H9 (cell line): ENCODE results near the gene ROCK2. TPM values are rescaled to one million over a fixed set of nuclear protein-coding genes. Genes with fewer than 3 reads are reported as not detected.
A peak's percentile ranks its signal among the peaks of the same experiment; 100 is the strongest.

Experiments
- DNase-seq: peaks from one replicate; pipeline ENCODE4 v3.0.0-alpha.2; 2017
- H2AFZ ChIP-seq: one replicate; pipeline ENCODE4 v1.6.1; 2013; ENCODE audit warnings: mild to moderate bottlenecking, low read length, control low read depth, moderate library complexity
- H2AK5ac ChIP-seq: 2 replicates; pipeline ENCODE4 v1.6.1; 2013; ENCODE audit warnings: low read length, control low read depth, mixed read lengths; ENCODE audit not compliant: insufficient read length
- H2BK120ac ChIP-seq: one replicate; pipeline ENCODE4 v1.6.1; 2013; ENCODE audit warnings: low read depth, mild to moderate bottlenecking, low read length, control low read depth, inconsistent platforms; ENCODE audit not compliant: poor library complexity, severe bottlenecking
- H2BK12ac ChIP-seq: 2 replicates; pipeline ENCODE4 v1.6.1; 2013; ENCODE audit warnings: low read length, control low read depth, mixed read lengths, low read depth; ENCODE audit not compliant: insufficient read length
- H2BK15ac ChIP-seq: 2 replicates; pipeline ENCODE4 v1.6.1; 2013; ENCODE audit warnings: low read depth, low read length, control low read depth
- H2BK20ac ChIP-seq: one replicate; pipeline ENCODE4 v1.6.1; 2013; ENCODE audit warnings: low read depth, mild to moderate bottlenecking, low read length, control low read depth, inconsistent platforms; ENCODE audit not compliant: poor library complexity, severe bottlenecking
- H2BK5ac ChIP-seq: 2 replicates; pipeline ENCODE4 v1.6.1; 2013; ENCODE audit warnings: low read length, control low read depth, mixed read lengths; ENCODE audit not compliant: insufficient read length
- H3K14ac ChIP-seq: 2 replicates; pipeline ENCODE4 v1.6.1; 2013; ENCODE audit warnings: low read length, control low read depth; ENCODE audit not compliant: insufficient read depth
- H3K18ac ChIP-seq: 2 replicates; pipeline ENCODE4 v1.6.1; 2013; ENCODE audit warnings: low read depth, mild to moderate bottlenecking, mixed read lengths, low read length, control low read depth; ENCODE audit not compliant: insufficient read length
- H3K23ac ChIP-seq: 2 replicates; pipeline ENCODE4 v1.6.1; 2013; ENCODE audit warnings: low read length, control low read depth, mixed read lengths, low read depth; ENCODE audit not compliant: insufficient read length
- H3K23me2 ChIP-seq: 2 replicates; pipeline ENCODE4 v1.6.1; 2013; ENCODE audit warnings: low read depth, mild to moderate bottlenecking, mixed read lengths, low read length, control low read depth; ENCODE audit not compliant: insufficient read length, poor library complexity, severe bottlenecking
- H3K27ac ChIP-seq: 2 replicates; pipeline ENCODE4 v1.5.1; 2013; ENCODE audit warnings: low read length, control low read depth, mixed read lengths, low read depth; ENCODE audit not compliant: insufficient read length
- H3K27me3 ChIP-seq: 2 replicates; pipeline ENCODE4 v1.6.1; 2013; ENCODE audit warnings: low read length, control low read depth, inconsistent platforms; ENCODE audit not compliant: insufficient read depth
- H3K4ac ChIP-seq: 2 replicates; pipeline ENCODE4 v1.6.1; 2013; ENCODE audit warnings: low read depth, mild to moderate bottlenecking, control low read depth, inconsistent platforms, low read length, moderate library complexity
- H3K4me1 ChIP-seq: 2 replicates; pipeline ENCODE4 v1.6.1; 2013; ENCODE audit warnings: low read length, control low read depth, inconsistent platforms; ENCODE audit not compliant: insufficient read depth
- H3K4me2 ChIP-seq: 2 replicates; pipeline ENCODE4 v1.6.1; 2013; ENCODE audit warnings: low read length, control low read depth, mixed read lengths; ENCODE audit not compliant: insufficient read length, insufficient read depth
- H3K56ac ChIP-seq: 2 replicates; pipeline ENCODE4 v1.6.1; 2013; ENCODE audit warnings: low read depth, mild to moderate bottlenecking, mixed read lengths, low read length, control low read depth; ENCODE audit not compliant: insufficient read length
- H3K79me1 ChIP-seq: 2 replicates; pipeline ENCODE4 v1.6.1; 2013; ENCODE audit warnings: low read depth, mild to moderate bottlenecking, moderate library complexity, low read length, control low read depth, inconsistent platforms; ENCODE audit not compliant: insufficient read depth, poor library complexity, severe bottlenecking
- H3K79me2 ChIP-seq: 2 replicates; pipeline ENCODE4 v1.6.1; 2013; ENCODE audit warnings: low read length, control low read depth, inconsistent platforms; ENCODE audit not compliant: insufficient read depth
- H3K9ac ChIP-seq: 2 replicates; pipeline ENCODE4 v1.6.1; 2013; ENCODE audit warnings: low read length, control low read depth, mixed read lengths; ENCODE audit not compliant: insufficient read length; ENCODE audit errors: extremely low read depth
- H3K9me3 ChIP-seq: one replicate; pipeline ENCODE4 v1.6.1; 2013; ENCODE audit warnings: low read depth, low read length, inconsistent platforms; ENCODE audit not compliant: control insufficient read depth
- H3T11ph ChIP-seq: one replicate; pipeline ENCODE4 v1.6.1; 2013; ENCODE audit warnings: mild to moderate bottlenecking, low read length, control low read depth, inconsistent platforms
- H4K20me1 ChIP-seq: one replicate; pipeline ENCODE4 v1.6.1; 2013; ENCODE audit not compliant: control insufficient read depth, insufficient read length, insufficient read depth
- H4K5ac ChIP-seq: 2 replicates; pipeline ENCODE4 v1.6.1; 2013; ENCODE audit warnings: low read depth, mild to moderate bottlenecking, mixed read lengths, low read length, control low read depth; ENCODE audit not compliant: insufficient read length
- H4K8ac ChIP-seq: replicated peaks from 2 replicates; pipeline ENCODE4 v1.6.1; 2013; ENCODE audit warnings: low read length, control low read depth, mixed read lengths, low read depth; ENCODE audit not compliant: insufficient read length
- H4K91ac ChIP-seq: 2 replicates; pipeline ENCODE4 v1.6.1; 2013; ENCODE audit warnings: low read depth, mild to moderate bottlenecking, moderate library complexity, mixed read lengths, low read length, control low read depth; ENCODE audit not compliant: insufficient read length
- H3K27ac Mint-ChIP-seq, 3 experiments: 2 replicates in 2 of 3; 3 replicates in 1 of 3; pipeline ENCODE4 v1.8.0; 2020 to 2021; ENCODE audit warnings: mixed read lengths in 3 of 3, mild to moderate bottlenecking in 1 of 3, moderate library complexity in 1 of 3
- H3K27me3 Mint-ChIP-seq: 2 replicates; pipeline ENCODE4 v1.8.0; 2021; ENCODE audit warnings: low read depth, mild to moderate bottlenecking, moderate library complexity, mixed read lengths
- H3K36me3 Mint-ChIP-seq, 3 experiments: 2 replicates in 2 of 3; 3 replicates in 1 of 3; pipeline ENCODE4 v1.8.0; 2020 to 2021; ENCODE audit warnings: low read depth in 3 of 3, mixed read lengths in 3 of 3; ENCODE audit not compliant: insufficient read depth in 1 of 3
- H3K4me1 Mint-ChIP-seq, 2 experiments: 2 replicates each; pipeline ENCODE4 v1.8.0; 2020; ENCODE audit warnings: mixed read lengths in 2 of 2
- H3K4me3 Mint-ChIP-seq, 2 experiments: 2 replicates in 1 of 2; 3 replicates in 1 of 2; pipeline ENCODE4 v1.8.0; 2020 to 2021; ENCODE audit warnings: mild to moderate bottlenecking in 2 of 2, mixed read lengths in 2 of 2, moderate library complexity in 1 of 2
- H3K9me3 Mint-ChIP-seq, 2 experiments: 2 replicates in 1 of 2; 3 replicates in 1 of 2; pipeline ENCODE4 v1.8.0; 2020; ENCODE audit warnings: mild to moderate bottlenecking in 2 of 2, mixed read lengths in 2 of 2, moderate library complexity in 1 of 2
- WGBS: extraction: QIAGEN DNeasy Blood & Tissue Kit; methylation state at CpG from one replicate; pipeline ENCODE4 v1.1.7; 2013; ENCODE audit warnings: missing lambda C conversion rate, low lambda C conversion rate, mixed read lengths; ENCODE audit not compliant: insufficient read length; ENCODE audit errors: extremely low coverage; 5-methylcytosine and 5-hydroxymethylcytosine counted together
- total RNA-seq: library from RNA; stranded (reverse); gene quantifications from 2 replicates; pipeline ENCODE4 v1.2.1, GENCODE V29; 2021
- TF ChIP-seq, protein P1 (sequence below): fragments of 200-600 bp; sonication (generic); conservative IDR thresholded peaks from 3 replicates; pipeline ENCODE4 v1.8.0; 2021; ENCODE audit warnings: antibody characterized with exemption, mild to moderate bottlenecking

Gene ROCK2
- total RNA-seq, 1 experiment from 2014 or later: 33.2 TPM

DNA sequence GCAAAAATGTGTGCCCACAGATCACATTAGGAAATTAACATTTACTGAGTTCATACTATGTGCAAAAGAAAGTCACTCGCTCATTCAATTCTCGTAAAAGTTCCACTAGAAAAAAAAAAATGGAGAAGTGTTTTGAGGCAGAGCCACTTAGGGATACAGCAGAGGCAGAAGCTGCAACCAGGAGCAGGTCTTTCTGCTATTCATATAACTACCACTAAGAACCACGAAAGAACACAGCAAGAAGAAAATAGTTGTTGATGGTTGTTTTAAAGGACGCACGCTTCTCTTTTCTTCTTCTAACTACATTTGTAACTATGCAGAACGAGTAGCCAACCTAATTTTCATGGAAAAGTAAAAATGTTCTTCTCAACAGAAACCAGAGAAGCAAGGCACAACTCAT is 45.0 kb downstream of the ROCK2 start:
- Histone ChIP-seq H4K20me1 (no peaks in the 10 kb centered on the region), H4K8ac (no peak overlapping the region), H3K9ac (no peak overlapping the region), H3K18ac (no peak overlapping the region), H2BK20ac (no peak overlapping the region), H2BK120ac (no peak overlapping the region), H3K79me2 (peaks cover 2% of the 10 kb centered on the region; the same call in 1 of the 2 replicates), H3K23ac (no peak overlapping the region), H3K23me2 (no peaks in the 10 kb centered on the region), H4K5ac (no peak overlapping the region), H2AK5ac (no peak overlapping the region), H2AFZ (no peak overlapping the region), H3K4me1 (no peaks in the 10 kb centered on the region), H3K56ac (no peak overlapping the region), H2BK15ac (no peak overlapping the region), H3K27me3 (no peaks in the 10 kb centered on the region), H3T11ph (no peak overlapping the region), H3K79me1 (peaks cover under 1% of the 10 kb centered on the region), H3K4ac (no peak overlapping the region), H4K91ac (no peak overlapping the region), H3K27ac (no peak overlapping the region), H3K4me2 (no peak overlapping the region), H2BK5ac (no peak overlapping the region), H3K9me3 (no peaks in the 10 kb centered on the region), H2BK12ac (no peak overlapping the region), H3K14ac (no peak overlapping the region)
- DNase-seq: no peak
- Mint-ChIP-seq H3K27ac (peak overlapping the region in 1 of 3 experiments; percentile 15; a peak in 2 of 7 replicates), H3K36me3 (no peaks in the 10 kb centered on the region), H3K4me1 (peaks cover 10 to 11% of the 10 kb centered on the region in 2 experiments), H3K27me3 (no peaks in the 10 kb centered on the region), H3K9me3 (no peaks in the 10 kb centered on the region), H3K4me3 (no peak overlapping the region)
- no CpG with 5 or more reads among the region's 6 CpGs for WGBS
- TF ChIP-seq, protein P1, sequence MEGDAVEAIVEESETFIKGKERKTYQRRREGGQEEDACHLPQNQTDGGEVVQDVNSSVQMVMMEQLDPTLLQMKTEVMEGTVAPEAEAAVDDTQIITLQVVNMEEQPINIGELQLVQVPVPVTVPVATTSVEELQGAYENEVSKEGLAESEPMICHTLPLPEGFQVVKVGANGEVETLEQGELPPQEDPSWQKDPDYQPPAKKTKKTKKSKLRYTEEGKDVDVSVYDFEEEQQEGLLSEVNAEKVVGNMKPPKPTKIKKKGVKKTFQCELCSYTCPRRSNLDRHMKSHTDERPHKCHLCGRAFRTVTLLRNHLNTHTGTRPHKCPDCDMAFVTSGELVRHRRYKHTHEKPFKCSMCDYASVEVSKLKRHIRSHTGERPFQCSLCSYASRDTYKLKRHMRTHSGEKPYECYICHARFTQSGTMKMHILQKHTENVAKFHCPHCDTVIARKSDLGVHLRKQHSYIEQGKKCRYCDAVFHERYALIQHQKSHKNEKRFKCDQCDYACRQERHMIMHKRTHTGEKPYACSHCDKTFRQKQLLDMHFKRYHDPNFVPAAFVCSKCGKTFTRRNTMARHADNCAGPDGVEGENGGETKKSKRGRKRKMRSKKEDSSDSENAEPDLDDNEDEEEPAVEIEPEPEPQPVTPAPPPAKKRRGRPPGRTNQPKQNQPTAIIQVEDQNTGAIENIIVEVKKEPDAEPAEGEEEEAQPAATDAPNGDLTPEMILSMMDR: no peak
